Upper lobe of left lung (tissue), 6 donors: ENCODE measurements around the gene HHIP. TPM values are rescaled to one million over a fixed set of nuclear protein-coding genes. Genes with fewer than 3 reads are reported as not detected.

Source experiments
- ATAC-seq, 2 donors: fragments of 200-7000 bp; cut with Tn5 transposase; one replicate each; pipeline ENCODE4 v1.9.1; 2022; ENCODE audit warnings: mild to moderate bottlenecking in 2 of 2, moderate library complexity in 2 of 2; ENCODE audit not compliant: low FRiP score in 2 of 2
- DNase-seq, 2 donors: peaks; one replicate each; pipeline ENCODE4 v3.0.0-alpha.2; 2019 to 2020
- H3K27ac ChIP-seq, 4 donors: fragments of 200-600 bp; sonication (generic); one replicate each; pipeline ENCODE4 v1.5.1; 2016 to 2019
- H3K27me3 ChIP-seq, 4 donors: fragments of 200-600 bp; sonication (generic); one replicate each; pipeline ENCODE4 v1.5.1; 2017 to 2019
- H3K36me3 ChIP-seq, 4 donors: fragments of 200-600 bp; sonication (generic); one replicate each; pipeline ENCODE4 v1.5.1; 2016 to 2019
- H3K4me1 ChIP-seq, 4 donors: fragments of 200-600 bp; sonication (generic); one replicate each; pipeline ENCODE4 v1.5.1; 2018 to 2019
- H3K4me3 ChIP-seq, 4 donors: fragments of 200-600 bp; sonication (generic); one replicate each; pipeline ENCODE4 v1.5.1; 2017 to 2019; ENCODE audit warnings: mild to moderate bottlenecking in 2 of 4, moderate library complexity in 1 of 4
- H3K9me3 ChIP-seq, 4 donors: fragments of 200-600 bp; sonication (generic); one replicate each; pipeline ENCODE4 v1.5.1; 2018 to 2019
- CTCF ChIP-seq, 6 experiments: fragments of 450-650 bp in 4 of 6; fragments of 200-600 bp in 2 of 6; sonication (generic) in 2 of 6; IDR thresholded peaks; one replicate each; pipeline ENCODE4 v1.5.1; 2016 to 2019; ENCODE audit warnings: antibody characterized with exemption in 6 of 6
- EP300 ChIP-seq, 4 donors: sonication (generic); formaldehyde crosslinking; IDR thresholded peaks; one replicate each; pipeline ENCODE4 v1.5.1; 2017; ENCODE audit warnings: antibody characterized with exemption in 4 of 4, control low read depth in 2 of 4
- POLR2A ChIP-seq, 4 donors: fragments of 450-650 bp; IDR thresholded peaks; one replicate each; pipeline ENCODE4 v1.5.1; 2016 to 2017; ENCODE audit warnings: antibody characterized with exemption in 4 of 4, mild to moderate bottlenecking in 2 of 4
- POLR2AphosphoS5 ChIP-seq, 2 donors: sonication (generic); formaldehyde crosslinking; IDR thresholded peaks; one replicate each; pipeline ENCODE4 v1.5.1; 2017; ENCODE audit warnings: antibody characterized with exemption in 2 of 2
- WGBS, 2 donors: methylation state at CpG; one replicate each; pipeline ENCODE4 v1.1.5; 2017 to 2018; 5-methylcytosine and 5-hydroxymethylcytosine counted together
- total RNA-seq, 6 donors: library from RNA; depleted of rRNA in 4 of 6; stranded (reverse); fragments of >200 nt in 4 of 6; gene quantifications; one replicate each; pipeline versions ENCODE4 v1.1.0 to v1.2.1, GENCODE V29; 2016 to 2021
- donor health status: DM: no; HTN: no; CAD: no; lungs with moderate emphysema.
- donor health status: DM: no; HTN: yes; CAD: no; lungs with severe emphysema.

Gene HHIP
- total RNA-seq, 6 donors from 2014 or later = 19.3 to 144 (median 35.8) TPM

DNA sequence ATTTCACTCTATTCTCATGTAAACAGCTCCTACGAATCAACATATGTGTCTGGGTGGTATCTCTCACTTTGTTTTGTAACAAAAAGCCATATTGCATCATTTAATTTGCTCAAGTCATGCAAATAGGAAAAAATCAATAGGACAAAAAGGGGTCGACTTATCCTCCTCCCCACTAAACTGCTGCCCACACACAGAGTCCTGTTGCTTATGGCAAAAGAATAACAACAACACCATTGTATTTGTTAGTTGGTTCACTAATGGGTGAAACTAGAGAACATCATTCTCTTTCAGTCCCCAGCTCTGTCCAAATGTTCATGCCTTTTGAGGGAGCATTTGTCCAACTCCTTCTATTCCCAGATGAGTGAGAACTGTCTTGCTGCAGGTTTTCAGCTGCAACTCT, 2.1 kb downstream of the HHIP start:
- ATAC-seq (no peak), DNase-seq (no peak)
- no peaks in the 10 kb centered on the region for H3K9me3 ChIP-seq
- 29 to 34% methylated on average over 2 of the region's 2 CpGs for whole genome bisulfite sequencing, 2 donors
- no peaks in the 10 kb centered on the region for H3K36me3 ChIP-seq
- TF ChIP-seq POLR2A (IDR thresholded peaks at IDR 0.05) = no peak
- no peak for TF ChIP-seq POLR2AphosphoS5 (IDR thresholded peaks at IDR 0.05)
- TF ChIP-seq CTCF (IDR thresholded peaks at IDR 0.05) = no peak
- TF ChIP-seq EP300 (IDR thresholded peaks at IDR 0.05) = no peak
- peaks cover 0 to 21% (median 7%) of the 10 kb centered on the region in 4 donors for H3K27me3 ChIP-seq
- peaks cover 16 to 24% (median 18%) of the 10 kb centered on the region in 4 donors for H3K4me1 ChIP-seq
- peak overlapping the region in 3 of 4 donors; percentile 49 to 56 (median 54) for H3K4me3 ChIP-seq
- H3K27ac ChIP-seq = peak overlapping the region in 2 of 4 donors; percentile 1 to 17

- Histone ChIP-seq H3K27ac (no peak overlapping the region), H3K36me3 (no peaks in the 10 kb centered on the region), H3K4me1 (peaks cover 16 to 24% (median 18%) of the 10 kb centered on the region in 4 donors), H3K27me3 (peaks cover 0 to 21% (median 7%) of the 10 kb centered on the region in 4 donors), H3K4me3 (peak overlapping the region in 3 of 4 donors; percentile 3 to 56 (median 54)), H3K9me3 (no peaks in the 10 kb centered on the region)
- no peak for DNase-seq
- TF ChIP-seq POLR2A (IDR thresholded peaks at IDR 0.05) (no peak), EP300 (IDR thresholded peaks at IDR 0.05) (no peak), CTCF (IDR thresholded peaks at IDR 0.05) (no peak), POLR2AphosphoS5 (IDR thresholded peaks at IDR 0.05) (no peak)
- 67 to 74% methylated on average over 1 of the region's 1 CpG for WGBS, 2 donors
- no peak for ATAC-seq
Observed at GRCh38 chr4:144649646-144650045, 3.7 kb downstream of the HHIP start.

DNA sequence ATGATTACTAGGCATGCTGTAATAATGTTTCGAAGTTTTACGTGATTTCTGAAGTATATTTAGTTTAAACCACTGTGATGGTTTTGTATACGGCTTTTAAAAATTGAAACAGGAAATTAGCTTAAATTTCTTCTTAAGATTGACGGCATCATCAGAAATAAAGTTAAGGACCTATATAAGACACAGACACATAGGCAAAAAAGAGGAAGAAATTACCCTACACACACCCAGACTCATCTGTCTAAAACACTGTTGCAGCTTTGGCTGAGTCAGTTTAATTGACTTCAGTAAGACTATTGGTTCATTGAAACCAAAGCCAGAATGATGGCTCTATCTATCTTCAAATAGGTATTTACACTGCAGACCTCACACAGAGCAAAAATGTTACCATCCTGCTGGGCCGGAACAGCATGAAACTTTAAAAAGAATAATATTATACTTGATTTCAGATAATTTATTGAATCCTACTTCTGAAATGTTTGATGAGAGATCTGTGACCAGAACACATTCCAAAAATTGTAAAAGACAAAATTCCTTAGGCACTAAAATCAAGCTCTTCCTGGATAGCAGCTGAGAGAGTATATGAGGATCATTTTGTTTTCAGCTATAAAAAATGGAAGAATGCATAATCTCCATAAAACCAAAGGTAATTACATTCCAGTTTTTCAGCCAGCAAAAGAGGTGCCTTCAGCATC, 4.5 kb downstream of the HHIP start:
- Histone ChIP-seq H3K4me1 (peaks cover 12 to 19% (median 15%) of the 10 kb centered on the region in 4 donors), H3K27ac (no peak overlapping the region), H3K27me3 (peaks cover 0 to 19% (median 5%) of the 10 kb centered on the region in 4 donors), H3K36me3 (no peaks in the 10 kb centered on the region), H3K4me3 (peak overlapping the region in 3 of 4 donors; percentile 3 to 56 (median 54)), H3K9me3 (no peaks in the 10 kb centered on the region)
- TF ChIP-seq CTCF (IDR thresholded peaks at IDR 0.05) = no peak
- TF ChIP-seq EP300 (IDR thresholded peaks at IDR 0.05) = no peak
- no peak for TF ChIP-seq POLR2A (IDR thresholded peaks at IDR 0.05)
- no peak for TF ChIP-seq POLR2AphosphoS5 (IDR thresholded peaks at IDR 0.05)
- DNase-seq (no peak), ATAC-seq (no peak)
- 55 to 71% methylated on average over 5 of the region's 5 CpGs for WGBS, 2 donors

- Histone ChIP-seq H3K27me3 (no peaks in the 10 kb centered on the region), H3K4me1 (no peaks in the 10 kb centered on the region), H3K36me3 (no peaks in the 10 kb centered on the region), H3K27ac (no peak overlapping the region), H3K4me3 (no peak overlapping the region), H3K9me3 (no peaks in the 10 kb centered on the region)
- WGBS, 2 donors = 66 to 72% methylated on average over 4 of the region's 4 CpGs
- DNase-seq = no peak
- TF ChIP-seq POLR2A (IDR thresholded peaks at IDR 0.05) = no peak
- no peak for TF ChIP-seq POLR2AphosphoS5 (IDR thresholded peaks at IDR 0.05)
- no peak for TF ChIP-seq EP300 (IDR thresholded peaks at IDR 0.05)
- no peak for TF ChIP-seq CTCF (IDR thresholded peaks at IDR 0.05)
- ATAC-seq = no peak
Observed at GRCh38 chr4:144653781-144654545, 8.0 kb downstream of the HHIP start.
